ENCODE measurements around the gene CFAP100. TPM values are rescaled to one million over a fixed set of nuclear protein-coding genes. Genes with fewer than 3 reads are reported as not detected.

Gene CFAP100
- total RNA-seq, 3 donors from 2014 or later (not counting 1 experiment from before 2014, with no cell fraction given), result not detected

- Histone ChIP-seq H3K27me3 (ENCODE audit: control insufficient read depth, insufficient read depth, low read length) (no peaks in the 10 kb centered on the region), H3K4me1 (ENCODE audit: control insufficient read depth, insufficient read depth, low read length) (peaks cover 37% of the 10 kb centered on the region), H3K36me3 (ENCODE audit: control insufficient read depth, insufficient read depth, low read length) (peaks cover 2% of the 10 kb centered on the region), H3K4me3 (ENCODE audit: low read length) (no peak overlapping the region), H3K9me3 (ENCODE audit: control insufficient read depth, insufficient read depth, low read length) (no peaks in the 10 kb centered on the region), H3K27ac (ENCODE audit: low read length) (no peak overlapping the region)
- 96% methylated on average over 4 of the region's 4 CpGs for WGBS (ENCODE audit: insufficient coverage)
- ATAC-seq, result no peak
- DNase-seq, result no peak
- H3K9me3 Mint-ChIP-seq, result no peaks in the 10 kb centered on the region
- TF ChIP-seq CTCF (IDR thresholded peaks at IDR 0.05), result no peak
- peaks cover 28 to 42% of the 10 kb centered on the region in 2 donors for H3K4me1 Mint-ChIP-seq
- no peaks in the 10 kb centered on the region for H3K27me3 Mint-ChIP-seq (ENCODE audit: low read depth in 2 of 2)
- intact Hi-C loops (cut with micrococcal nuclease), result loop anchor here (5.0 kb wide), 1 partner anchor 560 kb away; no protein-coding TSS in a partner anchor
- no peaks in the 10 kb centered on the region for H3K36me3 Mint-ChIP-seq
- peak overlapping the region; percentile 83 for H3K4me3 Mint-ChIP-seq
- H3K27ac Mint-ChIP-seq, result peak overlapping the region; percentile 20 to 88
Measured at GRCh38 chr3:126477061-126477380, 82.3 kb downstream of the CFAP100 start.

- H3K27ac ChIP-seq (ENCODE audit: low read length), result no peak overlapping the region
- peaks cover 11 to 24% of the 10 kb centered on the region in 2 donors for H3K4me1 Mint-ChIP-seq
- H3K27ac Mint-ChIP-seq, result no peak overlapping the region
- H3K4me3 Mint-ChIP-seq, result no peak overlapping the region
- no peak for TF ChIP-seq CTCF (IDR thresholded peaks at IDR 0.05)
- intact Hi-C loops (cut with micrococcal nuclease), result loop anchor here (5.0 kb wide), 1 partner anchor 561 kb away; no protein-coding TSS in a partner anchor
- no peaks in the 10 kb centered on the region for H3K9me3 Mint-ChIP-seq
- no peaks in the 10 kb centered on the region for H3K9me3 ChIP-seq (ENCODE audit: control insufficient read depth, insufficient read depth, low read length)
- no peak for DNase-seq
- H3K36me3 ChIP-seq (ENCODE audit: control insufficient read depth, insufficient read depth, low read length), result no peaks in the 10 kb centered on the region
- no peak for ATAC-seq
- no peaks in the 10 kb centered on the region for H3K27me3 Mint-ChIP-seq (ENCODE audit: low read depth in 2 of 2)
- peaks cover 20% of the 10 kb centered on the region for H3K4me1 ChIP-seq (ENCODE audit: control insufficient read depth, insufficient read depth, low read length)
- H3K36me3 Mint-ChIP-seq, result no peaks in the 10 kb centered on the region
- H3K27me3 ChIP-seq (ENCODE audit: control insufficient read depth, insufficient read depth, low read length), result no peaks in the 10 kb centered on the region
- WGBS (ENCODE audit: insufficient coverage), result 96% methylated on average over 14 of the region's 14 CpGs
- H3K4me3 ChIP-seq (ENCODE audit: low read length), result no peak overlapping the region
Measured at GRCh38 chr3:126478581-126479310, 84.0 kb downstream of the CFAP100 start.

GRCh38 chr3:126479642-126480041, 84.9 kb downstream of the CFAP100 start:
- Mint-ChIP-seq H3K27ac (no peak overlapping the region), H3K4me3 (no peak overlapping the region), H3K36me3 (no peaks in the 10 kb centered on the region), H3K9me3 (no peaks in the 10 kb centered on the region), H3K4me1 (peaks cover 2 to 15% of the 10 kb centered on the region in 2 donors), H3K27me3 (ENCODE audit: low read depth in 2 of 2) (no peaks in the 10 kb centered on the region)
- intact Hi-C loops (cut with micrococcal nuclease), result loop anchor here (5.0 kb wide), 1 partner anchor 562 kb away; no protein-coding TSS in a partner anchor
- H3K4me3 ChIP-seq (ENCODE audit: low read length), result no peak overlapping the region
- TF ChIP-seq CTCF (IDR thresholded peaks at IDR 0.05), result no peak
- 89% methylated on average over 1 of the region's 1 CpG for WGBS (ENCODE audit: insufficient coverage)
- H3K36me3 ChIP-seq (ENCODE audit: control insufficient read depth, insufficient read depth, low read length), result no peaks in the 10 kb centered on the region
- no peaks in the 10 kb centered on the region for H3K9me3 ChIP-seq (ENCODE audit: control insufficient read depth, insufficient read depth, low read length)
- H3K27me3 ChIP-seq (ENCODE audit: control insufficient read depth, insufficient read depth, low read length), result no peaks in the 10 kb centered on the region
- H3K27ac ChIP-seq (ENCODE audit: low read length), result no peak overlapping the region
- peaks cover 11% of the 10 kb centered on the region for H3K4me1 ChIP-seq (ENCODE audit: control insufficient read depth, insufficient read depth, low read length)
- ATAC-seq (no peak), DNase-seq (no peak)

GRCh38 chr3:126480206-126480605, 85.5 kb downstream of the CFAP100 start:
- Mint-ChIP-seq H3K4me1 (peaks cover 0 to 12% of the 10 kb centered on the region in 2 donors), H3K4me3 (no peak overlapping the region), H3K36me3 (no peaks in the 10 kb centered on the region), H3K27me3 (ENCODE audit: low read depth in 2 of 2) (no peaks in the 10 kb centered on the region), H3K9me3 (no peaks in the 10 kb centered on the region), H3K27ac (no peak overlapping the region)
- TF ChIP-seq CTCF (IDR thresholded peaks at IDR 0.05), result no peak
- ATAC-seq, result no peak
- no peak for DNase-seq
- no peaks in the 10 kb centered on the region for H3K36me3 ChIP-seq (ENCODE audit: control insufficient read depth, insufficient read depth, low read length)
- H3K4me3 ChIP-seq (ENCODE audit: low read length), result no peak overlapping the region
- 85% methylated on average over 5 of the region's 5 CpGs for WGBS (ENCODE audit: insufficient coverage)
- H3K9me3 ChIP-seq (ENCODE audit: control insufficient read depth, insufficient read depth, low read length), result no peaks in the 10 kb centered on the region
- peaks cover 7% of the 10 kb centered on the region for H3K4me1 ChIP-seq (ENCODE audit: control insufficient read depth, insufficient read depth, low read length)
- intact Hi-C loops (cut with micrococcal nuclease), result no loop called here
- H3K27ac ChIP-seq (ENCODE audit: low read length), result no peak overlapping the region
- H3K27me3 ChIP-seq (ENCODE audit: control insufficient read depth, insufficient read depth, low read length), result no peaks in the 10 kb centered on the region

All from natural killer cell (primary cell).